ENCODE data around the gene ASB3. TPM values are rescaled to one million over a fixed set of nuclear protein-coding genes. Genes with fewer than 3 reads are reported as not detected.

The ASB3 gene
- total and polyA plus RNA-seq, 4 donors: 7.0 to 54.9 (median 18.1) TPM

GRCh38 chr2:53636596-53636995 is 150.2 kb downstream of the ASB3 start:
- no peaks in the 10 kb centered on the region for H3K4me1 ChIP-seq (ENCODE audit: control insufficient read depth in 5 of 5, insufficient read depth in 5 of 5, low read length in 5 of 5)
- H3K9ac ChIP-seq (ENCODE audit: insufficient read depth in 1 of 2, low read length in 2 of 2): no peak overlapping the region
- no peak for TF ChIP-seq CTCF (IDR thresholded peaks at IDR 0.05; ENCODE audit: control extremely low read depth, extremely low read depth)

GRCh38 chr2:53636109-53636508 is 150.6 kb downstream of the ASB3 start:
- Histone ChIP-seq H3K9ac (ENCODE audit: insufficient read depth in 1 of 2, low read length in 2 of 2) (no peak overlapping the region), H3K36me3 (ENCODE audit: control insufficient read depth in 4 of 4, insufficient read depth in 4 of 4, low read length in 4 of 4) (no peaks in the 10 kb centered on the region), H3K4me1 (ENCODE audit: control insufficient read depth in 5 of 5, insufficient read depth in 5 of 5, low read length in 5 of 5) (no peaks in the 10 kb centered on the region), H3K9me3 (ENCODE audit: control insufficient read depth in 4 of 4, insufficient read depth in 3 of 4, low read length in 3 of 4) (no peaks in the 10 kb centered on the region), H3K27ac (ENCODE audit: low read depth in 1 of 2, low read length in 1 of 2) (no peak overlapping the region), H3K27me3 (ENCODE audit: control insufficient read depth in 3 of 3, insufficient read depth in 3 of 3, low read length in 2 of 3) (no peaks in the 10 kb centered on the region), H3K4me3 (no peak overlapping the region)
- no peak for DNase-seq
- no peak for TF ChIP-seq CTCF (IDR thresholded peaks at IDR 0.05; ENCODE audit: control extremely low read depth, extremely low read depth)
- ATAC-seq (ENCODE audit: insufficient read depth, low FRiP score): no peak
- WGBS, 2 donors: 95% methylated on average over 4 of the region's 4 CpGs

More at GRCh38 chr2:53636596-53636995, 150.2 kb downstream of the ASB3 start:
- WGBS, 2 donors: 87 to 93% methylated on average over 6 of the region's 6 CpGs
- H3K9me3 ChIP-seq (ENCODE audit: control insufficient read depth in 4 of 4, insufficient read depth in 3 of 4, low read length in 3 of 4): no peaks in the 10 kb centered on the region
- H3K36me3 ChIP-seq (ENCODE audit: control insufficient read depth in 4 of 4, insufficient read depth in 4 of 4, low read length in 4 of 4): no peaks in the 10 kb centered on the region
- no peak for ATAC-seq (ENCODE audit: insufficient read depth, low FRiP score)
- no peaks in the 10 kb centered on the region for H3K27me3 ChIP-seq (ENCODE audit: control insufficient read depth in 3 of 3, insufficient read depth in 3 of 3, low read length in 2 of 3)
- H3K4me3 ChIP-seq: no peak overlapping the region
- no peak for DNase-seq
- H3K27ac ChIP-seq (ENCODE audit: low read depth in 1 of 2, low read length in 1 of 2): no peak overlapping the region

- H3K27me3 ChIP-seq (ENCODE audit: control insufficient read depth in 3 of 3, insufficient read depth in 3 of 3, low read length in 2 of 3): no peaks in the 10 kb centered on the region
- no peak overlapping the region for H3K4me3 ChIP-seq
- H3K4me1 ChIP-seq (ENCODE audit: control insufficient read depth in 5 of 5, insufficient read depth in 5 of 5, low read length in 5 of 5): no peaks in the 10 kb centered on the region
- no peak for DNase-seq
- no peak overlapping the region for H3K9ac ChIP-seq (ENCODE audit: insufficient read depth in 1 of 2, low read length in 2 of 2)
- no peaks in the 10 kb centered on the region for H3K9me3 ChIP-seq (ENCODE audit: control insufficient read depth in 4 of 4, insufficient read depth in 3 of 4, low read length in 3 of 4)
- no peak for ATAC-seq (ENCODE audit: insufficient read depth, low FRiP score)
- no peak for TF ChIP-seq CTCF (IDR thresholded peaks at IDR 0.05; ENCODE audit: control extremely low read depth, extremely low read depth)
- H3K27ac ChIP-seq (ENCODE audit: low read depth in 1 of 2, low read length in 1 of 2): no peak overlapping the region
- H3K36me3 ChIP-seq (ENCODE audit: control insufficient read depth in 4 of 4, insufficient read depth in 4 of 4, low read length in 4 of 4): no peaks in the 10 kb centered on the region
- 85 to 89% methylated on average over 3 of the region's 3 CpGs for WGBS, 2 donors
Observed at GRCh38 chr2:53635694-53636093, 151.1 kb downstream of the ASB3 start.

GRCh38 chr2:53633441-53633840 is 153.3 kb downstream of the ASB3 start:
- Histone ChIP-seq H3K27ac (ENCODE audit: low read depth in 1 of 2, low read length in 1 of 2) (no peak overlapping the region), H3K4me1 (ENCODE audit: control insufficient read depth in 5 of 5, insufficient read depth in 5 of 5, low read length in 5 of 5) (no peaks in the 10 kb centered on the region), H3K9ac (ENCODE audit: insufficient read depth in 1 of 2, low read length in 2 of 2) (no peak overlapping the region), H3K9me3 (ENCODE audit: control insufficient read depth in 4 of 4, insufficient read depth in 3 of 4, low read length in 3 of 4) (no peaks in the 10 kb centered on the region), H3K4me3 (no peak overlapping the region), H3K27me3 (ENCODE audit: control insufficient read depth in 3 of 3, insufficient read depth in 3 of 3, low read length in 2 of 3) (no peaks in the 10 kb centered on the region), H3K36me3 (ENCODE audit: control insufficient read depth in 4 of 4, insufficient read depth in 4 of 4, low read length in 4 of 4) (no peaks in the 10 kb centered on the region)
- no peak for TF ChIP-seq CTCF (IDR thresholded peaks at IDR 0.05; ENCODE audit: control extremely low read depth, extremely low read depth)
- DNase-seq (peak in 1 of 3 donors; percentile 1), ATAC-seq (ENCODE audit: insufficient read depth, low FRiP score) (no peak)
- 83 to 96% methylated on average over 1 of the region's 1 CpG for WGBS, 2 donors
